ENCODE results near the gene NFE2L1.

DNA sequence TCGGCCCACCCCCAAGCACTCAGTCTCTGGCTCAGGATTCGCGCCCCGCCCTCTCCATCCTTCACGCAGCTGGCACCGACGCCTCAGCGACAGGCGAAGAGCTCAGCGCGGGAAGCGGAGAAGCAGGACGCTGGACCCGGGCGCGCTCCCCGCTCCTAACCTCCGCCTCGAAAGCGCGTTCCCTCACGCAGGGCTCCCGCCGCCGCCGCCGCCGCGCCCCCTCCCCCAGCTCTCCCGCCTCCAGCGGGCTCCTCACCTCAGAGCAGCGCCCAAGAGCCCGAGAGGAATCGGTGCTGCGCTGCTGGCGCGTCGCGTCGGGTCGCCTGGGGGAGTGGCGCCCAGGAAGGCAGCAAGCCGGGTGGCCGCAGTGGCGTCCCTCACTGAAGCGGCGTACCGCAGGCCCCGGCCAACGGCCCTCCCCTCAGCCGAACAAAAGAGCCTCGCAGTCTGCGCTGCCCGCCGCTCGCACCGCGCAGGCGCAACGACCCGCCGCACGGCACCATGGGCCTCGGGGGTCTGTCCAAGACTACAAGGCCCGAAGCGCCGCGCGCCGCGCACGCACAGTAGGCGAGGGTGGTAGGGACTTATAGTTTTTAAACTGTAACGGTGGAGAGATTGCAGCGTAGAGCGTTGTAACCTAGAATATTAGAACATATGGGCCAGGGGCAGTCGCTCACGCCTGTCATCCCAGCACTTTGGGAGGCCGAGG is 53.0 kb downstream of the NFE2L1 start, which contains the start of gene CBX1:
- TF ChIP-seq ELF4 (IDR thresholded peaks at IDR 0.05): no peak
- TF ChIP-seq ZNF384 (IDR thresholded peaks at IDR 0.05): no peak
- no peak for TF ChIP-seq CTBP1 (IDR thresholded peaks at IDR 0.05; ENCODE audit: borderline replicate concordance)
- TF ChIP-seq BHLHE40 (IDR thresholded peaks at IDR 0.05; ENCODE audit: borderline replicate concordance): no peak
- TF ChIP-seq FOXM1 (IDR thresholded peaks at IDR 0.05; ENCODE audit: borderline replicate concordance): peak; percentile 16; the same call in 1 of the 2 replicates
